GM18505 (cell line): ENCODE results near the gene SS18.

Experiments
- ATAC-seq: cut with Tn5 transposase; IDR thresholded peaks from one replicate; pipeline ENCODE4 v1.9.1; 2021; ENCODE audit not compliant: unreplicated experiment
- POLR2A ChIP-seq: IDR thresholded peaks from 4 replicates; pipeline ENCODE4 v1.6.1; 2011; ENCODE audit warnings: borderline replicate concordance; ENCODE audit not compliant: insufficient read depth, insufficient read length; ENCODE audit errors: extremely low read depth

The SS18 gene

GRCh38 chr18:26089293-26090129, 902 bp downstream of the SS18 start:
- TF ChIP-seq POLR2A: no peak
- ATAC-seq: peak; percentile 9

GRCh38 chr18:26088487-26088886, 1.9 kb downstream of the SS18 start:
- TF ChIP-seq POLR2A: no peak
- ATAC-seq: no peak

GRCh38 chr18:26086959-26087358, 3.5 kb downstream of the SS18 start:
- TF ChIP-seq POLR2A: no peak
- ATAC-seq: no peak

GRCh38 chr18:26085056-26085455, 5.4 kb downstream of the SS18 start:
- TF ChIP-seq POLR2A: no peak
- no peak for ATAC-seq

GRCh38 chr18:26083099-26083498, 7.3 kb downstream of the SS18 start:
- no peak for TF ChIP-seq POLR2A
- no peak for ATAC-seq

- no peak for TF ChIP-seq POLR2A
- no peak for ATAC-seq
Observed at GRCh38 chr18:26082475-26082874, 7.9 kb downstream of the SS18 start.

GRCh38 chr18:26074246-26074645, 16.2 kb downstream of the SS18 start:
- no peak for TF ChIP-seq POLR2A
- ATAC-seq: no peak

- no peak for ATAC-seq
- no peak for TF ChIP-seq POLR2A
Observed at GRCh38 chr18:26073758-26074157, 16.7 kb downstream of the SS18 start.

- no peak for TF ChIP-seq POLR2A
- ATAC-seq: no peak
Observed at GRCh38 chr18:26071725-26072124, 18.7 kb downstream of the SS18 start.

- ATAC-seq: no peak
- no peak for TF ChIP-seq POLR2A
Observed at GRCh38 chr18:26071020-26071419, 19.4 kb downstream of the SS18 start.

- ATAC-seq: no peak
- TF ChIP-seq POLR2A: no peak
Observed at GRCh38 chr18:26059357-26059756, 31.1 kb downstream of the SS18 start.

GRCh38 chr18:26057344-26057773, 33.1 kb downstream of the SS18 start:
- no peak for TF ChIP-seq POLR2A
- no peak for ATAC-seq

- no peak for TF ChIP-seq POLR2A
- ATAC-seq: no peak
Observed at GRCh38 chr18:26056291-26056690, 34.1 kb downstream of the SS18 start.

- TF ChIP-seq POLR2A: no peak
- no peak for ATAC-seq
Observed at GRCh38 chr18:26052505-26052904, 37.9 kb downstream of the SS18 start.
